GM12801 (cell line): Measurements from ENCODE around the gene KLF16.

Experiments
- TF ChIP-seq, protein P1 (sequence below): IDR thresholded peaks from one replicate; pipeline ENCODE4 v1.5.1; 2011; ENCODE audit warnings: control low read depth; ENCODE audit not compliant: insufficient read length; ENCODE audit errors: extremely low read depth

The KLF16 gene

DNA sequence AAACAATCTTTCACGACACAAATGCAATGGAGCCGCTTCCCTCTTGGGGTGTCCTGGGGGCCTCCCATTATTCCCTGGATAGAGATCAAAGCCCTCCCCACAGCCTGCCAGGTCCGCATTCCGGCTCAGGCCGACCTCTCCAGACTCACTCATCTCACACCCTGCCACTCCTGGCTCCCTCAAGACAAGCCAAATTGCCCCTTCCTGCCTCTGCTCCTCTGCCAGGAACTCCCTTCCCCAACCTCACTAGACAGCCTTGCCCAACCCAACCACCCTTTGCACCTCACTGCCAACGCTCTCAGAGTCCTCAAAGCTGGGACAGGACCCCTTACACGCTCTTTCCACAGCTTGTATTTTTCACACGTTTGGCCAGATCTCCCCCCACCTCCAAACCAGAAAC lies 20.4 kb upstream of the KLF16 start:
- TF ChIP-seq, protein P1, sequence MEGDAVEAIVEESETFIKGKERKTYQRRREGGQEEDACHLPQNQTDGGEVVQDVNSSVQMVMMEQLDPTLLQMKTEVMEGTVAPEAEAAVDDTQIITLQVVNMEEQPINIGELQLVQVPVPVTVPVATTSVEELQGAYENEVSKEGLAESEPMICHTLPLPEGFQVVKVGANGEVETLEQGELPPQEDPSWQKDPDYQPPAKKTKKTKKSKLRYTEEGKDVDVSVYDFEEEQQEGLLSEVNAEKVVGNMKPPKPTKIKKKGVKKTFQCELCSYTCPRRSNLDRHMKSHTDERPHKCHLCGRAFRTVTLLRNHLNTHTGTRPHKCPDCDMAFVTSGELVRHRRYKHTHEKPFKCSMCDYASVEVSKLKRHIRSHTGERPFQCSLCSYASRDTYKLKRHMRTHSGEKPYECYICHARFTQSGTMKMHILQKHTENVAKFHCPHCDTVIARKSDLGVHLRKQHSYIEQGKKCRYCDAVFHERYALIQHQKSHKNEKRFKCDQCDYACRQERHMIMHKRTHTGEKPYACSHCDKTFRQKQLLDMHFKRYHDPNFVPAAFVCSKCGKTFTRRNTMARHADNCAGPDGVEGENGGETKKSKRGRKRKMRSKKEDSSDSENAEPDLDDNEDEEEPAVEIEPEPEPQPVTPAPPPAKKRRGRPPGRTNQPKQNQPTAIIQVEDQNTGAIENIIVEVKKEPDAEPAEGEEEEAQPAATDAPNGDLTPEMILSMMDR = no peak

DNA sequence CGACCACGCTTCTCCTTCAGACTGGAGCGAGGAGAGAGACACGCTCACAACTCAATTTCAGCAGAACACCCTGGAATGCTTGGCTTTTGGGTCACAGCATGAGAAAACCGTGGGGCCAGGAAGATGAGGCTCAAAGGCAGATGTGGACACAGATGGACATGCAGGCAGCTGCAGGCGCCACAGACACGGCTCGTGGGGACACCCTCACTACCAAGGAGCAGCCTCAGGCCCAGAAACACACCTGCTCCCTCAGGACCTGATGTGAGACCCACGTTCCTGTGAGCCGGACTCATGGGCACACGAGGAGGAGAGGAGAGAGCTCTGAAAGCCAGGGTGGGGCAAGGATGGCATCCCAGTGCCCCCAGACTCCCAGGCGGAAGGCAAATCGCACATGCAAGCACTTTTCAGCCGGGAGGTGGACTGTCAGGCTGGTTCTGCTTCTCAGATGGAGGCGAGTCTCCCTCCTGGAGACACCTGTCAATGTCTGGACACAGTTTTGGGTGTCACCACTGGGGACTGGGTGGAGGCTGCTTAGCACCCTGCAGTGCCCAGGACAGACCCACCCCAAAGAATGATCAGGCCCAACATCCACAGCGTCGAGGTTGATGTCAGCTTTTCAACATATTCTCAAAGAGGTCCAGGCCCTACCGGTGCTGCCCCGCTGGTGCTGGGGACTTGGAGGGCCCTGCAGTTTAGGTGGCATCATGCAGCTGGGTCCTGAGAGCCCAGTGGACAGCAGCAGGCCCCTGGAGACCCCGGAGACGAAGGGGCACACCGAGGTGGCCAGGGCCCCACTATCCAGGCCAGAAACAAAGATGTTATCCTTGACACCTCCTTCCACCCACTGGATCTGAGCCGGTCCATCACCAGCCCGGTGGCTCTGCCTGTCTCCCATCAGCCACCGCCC lies 19.7 kb upstream of the KLF16 start:
- TF ChIP-seq, protein P1 = no peak

DNA sequence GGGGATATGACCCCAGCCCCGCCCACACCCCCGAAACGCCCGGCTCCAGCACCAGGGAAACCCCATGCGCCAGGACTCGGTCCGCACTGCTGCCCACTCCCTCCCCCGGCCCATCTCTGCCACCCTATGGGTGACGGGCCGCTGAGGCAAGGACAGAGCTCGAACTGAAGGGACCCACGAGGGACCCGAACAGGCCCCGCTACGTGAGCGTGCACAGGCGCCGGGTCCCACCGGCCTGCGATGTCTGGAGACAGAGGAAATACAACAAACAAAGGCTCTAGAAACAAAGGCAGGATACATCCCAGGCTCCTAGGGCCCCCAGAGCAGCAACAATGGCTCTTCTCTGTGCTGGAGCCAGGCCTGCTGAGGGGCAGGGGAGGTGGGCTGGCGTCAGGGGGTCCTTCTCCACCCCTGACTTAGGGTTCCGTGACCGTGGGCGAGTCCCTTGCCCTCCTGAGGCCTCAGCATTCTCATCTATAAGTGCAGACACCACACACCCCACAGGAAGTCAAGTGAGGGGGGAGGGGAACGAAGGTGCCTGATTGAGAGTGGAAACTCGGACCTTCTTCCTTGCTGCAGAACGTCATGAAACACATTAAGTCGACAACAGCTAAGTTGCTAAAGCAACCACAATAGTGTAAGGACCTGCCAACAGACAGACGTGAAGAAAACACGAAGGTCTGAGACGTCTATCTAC lies 18.9 kb upstream of the KLF16 start:
- TF ChIP-seq, protein P1 = no peak

DNA sequence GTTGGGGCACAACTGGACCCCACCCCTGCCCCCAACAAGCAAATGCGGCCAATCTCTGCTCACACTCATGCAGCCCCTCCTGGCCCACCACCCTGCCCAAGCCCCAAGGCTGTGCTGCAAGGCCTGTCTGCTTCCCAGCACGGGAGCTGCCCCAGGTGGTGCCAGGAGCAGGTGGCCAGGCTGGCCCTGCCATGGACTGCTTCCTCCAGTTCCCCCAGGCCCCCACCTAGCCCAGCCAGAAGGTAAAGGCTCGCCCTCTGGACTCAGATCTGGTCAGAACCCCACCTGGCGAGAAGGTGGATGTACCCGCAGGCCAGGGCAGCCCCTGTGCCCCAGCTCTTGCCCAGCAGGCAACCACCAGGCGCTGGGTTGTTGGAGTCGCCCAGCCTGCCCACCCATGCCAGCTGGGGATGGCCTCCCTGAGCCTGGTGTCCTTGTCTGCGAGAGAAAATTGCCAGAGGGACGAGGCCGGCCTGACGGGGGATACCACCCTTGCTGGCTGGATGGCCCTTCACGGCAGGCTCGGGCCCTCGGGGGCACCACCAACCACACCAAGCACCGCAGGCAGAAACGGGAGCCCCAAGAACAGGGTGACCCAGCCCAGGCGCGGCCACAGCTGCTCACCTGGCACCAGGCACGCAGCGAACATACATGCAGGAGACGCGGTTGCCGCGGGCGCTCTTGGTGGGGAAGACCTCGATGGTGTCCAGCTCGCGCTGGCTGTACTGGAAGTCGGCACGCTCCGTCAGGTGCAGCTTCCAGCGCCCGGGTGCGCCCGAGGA lies 17.4 kb upstream of the KLF16 start:
- TF ChIP-seq, protein P1 = no peak

DNA sequence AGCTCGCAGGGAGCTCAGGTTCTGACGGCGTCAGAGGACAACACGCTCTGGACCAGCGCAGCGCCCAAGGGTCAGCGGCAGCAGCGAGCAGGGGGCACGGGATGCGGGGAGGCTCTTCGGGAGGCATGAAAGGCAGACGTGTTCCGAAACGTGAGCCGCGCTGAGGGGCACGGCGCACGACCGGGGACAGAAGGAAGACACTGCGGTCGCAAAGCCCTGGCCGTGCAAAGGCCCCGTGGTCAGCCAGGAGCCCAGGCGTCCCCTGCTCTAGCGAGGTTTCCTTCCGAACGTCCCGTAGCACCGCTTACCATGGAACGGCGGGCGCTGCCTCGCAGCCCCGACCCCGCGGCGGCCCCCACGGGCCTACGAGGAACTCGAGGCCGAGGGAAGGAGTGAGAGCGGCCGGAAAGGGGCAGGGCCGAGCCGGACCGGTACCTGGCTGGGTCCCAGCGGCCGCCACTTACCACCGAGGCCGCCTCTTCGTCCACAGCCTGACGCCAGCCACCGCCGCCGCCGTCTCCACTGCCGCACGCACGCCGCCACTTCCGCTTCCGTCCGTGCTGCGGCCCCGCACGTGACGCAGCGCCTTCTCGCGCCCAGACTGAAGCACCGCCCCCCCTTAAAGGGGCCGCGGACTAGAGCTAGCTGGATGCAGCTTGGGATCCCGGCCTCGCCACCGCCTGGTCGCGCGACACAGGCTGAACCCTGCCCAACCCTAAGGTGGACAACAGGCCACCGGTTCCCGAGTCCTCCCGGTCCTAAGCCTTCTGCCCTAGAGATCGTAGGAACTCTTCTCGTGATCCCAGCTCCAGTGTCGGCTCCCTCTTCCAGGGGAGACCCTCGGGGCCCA lies 12.5 kb upstream of the KLF16 start:
- TF ChIP-seq, protein P1 = no peak

DNA sequence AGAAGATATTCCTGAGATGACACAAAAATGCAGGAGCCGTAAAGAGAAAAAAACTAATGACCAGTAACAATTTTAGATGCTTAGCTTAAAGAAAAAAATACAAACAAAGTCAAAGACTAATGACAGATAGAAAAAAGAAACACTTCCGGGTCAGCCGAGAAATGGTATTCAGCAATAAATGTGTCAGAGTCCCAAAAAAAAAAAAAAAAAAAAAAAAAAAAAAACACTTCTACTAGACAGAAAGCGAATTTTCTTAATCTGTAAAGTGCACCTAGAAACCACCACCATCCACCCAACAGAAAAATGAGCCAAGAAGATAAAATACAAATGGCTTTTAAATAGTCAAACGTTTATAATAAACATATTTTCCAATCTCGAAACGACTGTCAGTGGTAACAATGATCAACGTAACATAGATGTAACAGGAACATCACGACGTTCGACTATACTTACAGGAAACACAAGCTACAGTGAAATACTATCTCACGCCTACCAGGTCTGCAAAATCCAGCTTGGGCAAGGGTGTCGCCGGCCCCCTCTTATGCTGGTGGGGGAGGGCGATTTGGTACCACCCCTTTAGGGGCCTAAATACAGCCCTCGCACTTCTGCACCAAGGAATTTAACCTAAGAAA lies 11.3 kb upstream of the KLF16 start:
- TF ChIP-seq, protein P1 = no peak
